ENCODE results near the gene SLC35B4. TPM values are rescaled to one million over a fixed set of nuclear protein-coding genes. Genes with fewer than 3 reads are reported as not detected.
"Not testable (repeated sequence)": the region's sequence is repeated elsewhere in the genome, so short reads cannot be mapped to it uniquely, and the experiment has no call there.

Gene SLC35B4
- total RNA-seq, 1 donor from 2014 or later, result 18.7 TPM

DNA sequence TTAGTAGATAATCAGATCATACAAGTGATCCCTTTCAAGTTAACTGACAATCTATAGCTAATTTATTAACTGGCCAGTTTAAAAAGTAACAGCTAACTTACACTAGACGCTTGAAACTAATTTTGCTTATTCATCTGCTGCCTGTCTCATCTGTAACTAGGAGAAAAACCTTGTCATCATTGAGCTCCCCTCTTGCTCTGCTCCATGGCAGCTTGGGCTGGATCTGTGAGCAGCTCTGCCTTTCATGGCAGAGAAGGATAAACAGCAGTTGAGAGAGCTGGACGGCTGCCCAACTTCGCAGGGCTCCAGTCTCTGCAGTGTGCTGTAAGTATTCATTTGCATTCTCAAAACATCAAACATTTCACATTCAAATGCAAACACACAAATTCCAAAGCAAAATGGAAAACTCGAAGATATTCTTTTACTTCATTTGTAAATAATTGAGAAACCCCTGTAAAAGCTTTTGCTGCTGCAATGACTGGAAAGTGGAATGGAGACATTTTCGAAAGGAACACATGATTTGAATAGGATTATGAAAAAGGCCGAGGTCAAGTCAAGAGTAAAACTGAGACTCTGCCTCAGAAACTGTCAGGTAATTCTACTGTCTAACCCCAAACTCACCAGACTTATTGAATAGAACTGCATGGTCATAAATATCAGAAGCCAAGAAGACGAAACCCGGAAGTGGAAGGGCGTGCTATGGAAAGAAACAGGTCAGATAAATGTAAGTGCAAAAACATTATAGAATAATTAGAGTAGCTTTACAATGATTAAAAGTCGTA lies 17.6 kb downstream of the SLC35B4 start:
- H3K36me3 Mint-ChIP-seq (ENCODE audit: unreplicated experiment), result peaks cover 50% of the 10 kb centered on the region
- no peak for DNase-seq (ENCODE audit: extremely low spot score, unreplicated experiment)

GRCh38 chr7:134297489-134297888 lies 19.2 kb downstream of the SLC35B4 start:
- Mint-ChIP-seq H3K9me3 (ENCODE audit: unreplicated experiment) (no peaks in the 10 kb centered on the region), H3K4me1 (ENCODE audit: unreplicated experiment) (peaks cover 3% of the 10 kb centered on the region), H3K36me3 (ENCODE audit: unreplicated experiment) (peaks cover 51% of the 10 kb centered on the region), H3K27ac (ENCODE audit: unreplicated experiment) (no peak overlapping the region), H3K4me3 (ENCODE audit: unreplicated experiment) (no peak overlapping the region), H3K27me3 (ENCODE audit: unreplicated experiment) (no peaks in the 10 kb centered on the region)
- DNase-seq (ENCODE audit: extremely low spot score, unreplicated experiment), result no peak
- TF ChIP-seq, protein P1, sequence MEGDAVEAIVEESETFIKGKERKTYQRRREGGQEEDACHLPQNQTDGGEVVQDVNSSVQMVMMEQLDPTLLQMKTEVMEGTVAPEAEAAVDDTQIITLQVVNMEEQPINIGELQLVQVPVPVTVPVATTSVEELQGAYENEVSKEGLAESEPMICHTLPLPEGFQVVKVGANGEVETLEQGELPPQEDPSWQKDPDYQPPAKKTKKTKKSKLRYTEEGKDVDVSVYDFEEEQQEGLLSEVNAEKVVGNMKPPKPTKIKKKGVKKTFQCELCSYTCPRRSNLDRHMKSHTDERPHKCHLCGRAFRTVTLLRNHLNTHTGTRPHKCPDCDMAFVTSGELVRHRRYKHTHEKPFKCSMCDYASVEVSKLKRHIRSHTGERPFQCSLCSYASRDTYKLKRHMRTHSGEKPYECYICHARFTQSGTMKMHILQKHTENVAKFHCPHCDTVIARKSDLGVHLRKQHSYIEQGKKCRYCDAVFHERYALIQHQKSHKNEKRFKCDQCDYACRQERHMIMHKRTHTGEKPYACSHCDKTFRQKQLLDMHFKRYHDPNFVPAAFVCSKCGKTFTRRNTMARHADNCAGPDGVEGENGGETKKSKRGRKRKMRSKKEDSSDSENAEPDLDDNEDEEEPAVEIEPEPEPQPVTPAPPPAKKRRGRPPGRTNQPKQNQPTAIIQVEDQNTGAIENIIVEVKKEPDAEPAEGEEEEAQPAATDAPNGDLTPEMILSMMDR (IDR thresholded peaks at IDR 0.05), result no peak

More for the DNA sequence above, 17.6 kb downstream of the SLC35B4 start:
- no peak overlapping the region for H3K27ac Mint-ChIP-seq (ENCODE audit: unreplicated experiment)
- no peaks in the 10 kb centered on the region for H3K9me3 Mint-ChIP-seq (ENCODE audit: unreplicated experiment)
- H3K27me3 Mint-ChIP-seq (ENCODE audit: unreplicated experiment), result no peaks in the 10 kb centered on the region
- TF ChIP-seq, protein P1 (IDR thresholded peaks at IDR 0.05), result no peak
- peaks cover 3% of the 10 kb centered on the region for H3K4me1 Mint-ChIP-seq (ENCODE audit: unreplicated experiment)
- no peak overlapping the region for H3K4me3 Mint-ChIP-seq (ENCODE audit: unreplicated experiment)

- not testable (repeated sequence) for H3K9me3 Mint-ChIP-seq (ENCODE audit: unreplicated experiment); H3K27ac Mint-ChIP-seq (ENCODE audit: unreplicated experiment); H3K4me1 Mint-ChIP-seq (ENCODE audit: unreplicated experiment); H3K27me3 Mint-ChIP-seq (ENCODE audit: unreplicated experiment); H3K4me3 Mint-ChIP-seq (ENCODE audit: unreplicated experiment); DNase-seq (ENCODE audit: extremely low spot score, unreplicated experiment)
- peaks cover 48% of the 10 kb centered on the region for H3K36me3 Mint-ChIP-seq (ENCODE audit: unreplicated experiment)
Measured at GRCh38 chr7:134295982-134296381, 20.7 kb downstream of the SLC35B4 start.

DNA sequence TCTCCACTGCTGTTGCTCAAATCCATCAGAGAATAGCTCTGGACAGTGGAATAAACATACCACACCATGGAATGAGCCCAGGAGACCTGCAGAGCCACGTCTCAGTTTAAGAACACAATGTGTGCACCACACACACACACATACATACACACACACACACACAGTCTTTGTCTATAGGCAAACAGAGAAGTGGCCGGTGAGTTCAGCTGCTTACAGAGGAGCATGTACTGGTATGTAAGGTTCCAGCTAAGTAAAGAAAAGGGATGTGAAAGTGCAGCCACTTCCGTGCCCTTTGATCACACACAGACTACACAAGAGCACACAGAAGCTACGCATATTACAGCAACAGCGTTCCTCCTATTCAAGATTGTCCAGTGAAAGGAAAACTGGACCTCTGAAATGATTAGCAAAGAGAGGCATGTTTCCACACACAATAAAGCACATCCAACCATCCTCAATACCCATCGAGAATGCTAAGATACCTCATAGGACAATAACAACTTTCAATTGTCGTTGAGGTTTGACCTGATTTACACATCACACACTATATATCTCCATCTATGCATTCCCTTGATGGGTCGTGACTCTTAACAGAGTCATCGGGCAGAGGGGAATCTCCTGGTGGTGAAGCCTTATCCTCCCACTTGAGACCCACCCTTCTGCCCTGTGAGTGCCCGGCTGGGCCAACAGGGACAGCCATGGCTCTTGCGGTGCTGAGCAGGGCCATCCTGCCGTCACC lies 23.6 kb downstream of the SLC35B4 start:
- Mint-ChIP-seq H3K4me1 (ENCODE audit: unreplicated experiment) (peaks cover 3% of the 10 kb centered on the region), H3K4me3 (ENCODE audit: unreplicated experiment) (no peak overlapping the region), H3K36me3 (ENCODE audit: unreplicated experiment) (peaks cover 33% of the 10 kb centered on the region), H3K27ac (ENCODE audit: unreplicated experiment) (no peak overlapping the region), H3K27me3 (ENCODE audit: unreplicated experiment) (no peaks in the 10 kb centered on the region), H3K9me3 (ENCODE audit: unreplicated experiment) (no peaks in the 10 kb centered on the region)
- no peak for DNase-seq (ENCODE audit: extremely low spot score, unreplicated experiment)
- TF ChIP-seq, protein P1 (IDR thresholded peaks at IDR 0.05), result no peak

GRCh38 chr7:134290286-134290685 lies 26.4 kb downstream of the SLC35B4 start:
- Mint-ChIP-seq H3K27me3 (ENCODE audit: unreplicated experiment) (peaks cover 14% of the 10 kb centered on the region), H3K4me1 (ENCODE audit: unreplicated experiment) (peaks cover 3% of the 10 kb centered on the region), H3K36me3 (ENCODE audit: unreplicated experiment) (peaks cover 21% of the 10 kb centered on the region), H3K4me3 (ENCODE audit: unreplicated experiment) (no peak overlapping the region), H3K9me3 (ENCODE audit: unreplicated experiment) (no peaks in the 10 kb centered on the region), H3K27ac (ENCODE audit: unreplicated experiment) (no peak overlapping the region)
- no peak for DNase-seq (ENCODE audit: extremely low spot score, unreplicated experiment)
- TF ChIP-seq, protein P1 (IDR thresholded peaks at IDR 0.05), result no peak

Data from osteocyte (in vitro differentiated cells).